ENCODE data around the gene MAGEA2B. TPM values are rescaled to one million over a fixed set of nuclear protein-coding genes. Genes with fewer than 3 reads are reported as not detected.
"Not testable (repeated sequence)": the region's sequence is repeated elsewhere in the genome, so short reads cannot be mapped to it uniquely, and the experiment has no call there.

The MAGEA2B gene
- polyA plus RNA-seq, 4 donors: not detected

DNA sequence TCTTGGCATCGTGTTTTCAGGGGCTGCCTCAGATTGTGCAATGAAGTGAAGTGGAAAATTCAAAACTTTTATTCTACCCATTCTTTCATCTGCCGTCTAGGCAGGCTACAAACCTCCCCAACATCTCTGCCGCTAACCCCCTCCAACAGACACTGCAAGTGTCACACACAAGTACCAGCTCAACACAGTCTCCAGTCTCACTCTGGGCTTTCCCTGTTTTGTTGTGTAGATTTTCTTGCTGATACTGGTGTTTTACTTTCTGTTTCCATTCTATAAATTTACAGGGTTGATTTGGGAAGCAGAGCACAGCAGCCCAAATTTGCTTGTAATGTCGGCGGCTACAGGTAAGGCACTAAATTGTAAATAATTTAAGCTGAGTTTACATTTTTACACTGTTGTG lies 40.4 kb downstream of the MAGEA2B start:
- DNase-seq (ENCODE audit: low read depth in 4 of 4, low spot score in 2 of 4): not testable (repeated sequence)

DNA sequence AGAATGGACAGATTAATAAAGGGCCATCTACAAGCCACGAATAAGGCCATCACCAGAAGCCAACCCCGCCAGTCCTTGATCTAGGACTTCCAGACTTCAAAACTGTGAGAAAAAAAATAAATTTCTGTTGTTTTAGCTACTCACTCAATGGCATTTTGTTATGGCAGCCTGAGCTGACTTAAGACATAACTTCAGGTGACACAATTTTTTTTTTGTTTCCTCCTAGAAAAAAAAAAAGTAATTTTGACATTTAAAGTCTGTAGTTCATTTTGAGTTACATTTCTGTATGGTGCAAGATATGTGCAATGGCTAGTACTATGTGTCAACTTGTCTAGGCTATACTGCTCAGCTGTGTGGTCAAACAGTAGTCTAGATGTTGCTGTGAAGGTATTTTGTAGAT lies 44.5 kb downstream of the MAGEA2B start, which contains the start of gene CSAG3:
Gene CSAG3 (plus strand): TSS at position 301 of the 400 bp plus-strand sequence.
- not testable (repeated sequence) for DNase-seq (ENCODE audit: low read depth in 4 of 4, low spot score in 2 of 4)

- not testable (repeated sequence) for DNase-seq (ENCODE audit: low read depth in 4 of 4, low spot score in 2 of 4)
These were observed 45.1 kb downstream of the MAGEA2B start for GRCh38 chrX:152759544-152759943.

DNA sequence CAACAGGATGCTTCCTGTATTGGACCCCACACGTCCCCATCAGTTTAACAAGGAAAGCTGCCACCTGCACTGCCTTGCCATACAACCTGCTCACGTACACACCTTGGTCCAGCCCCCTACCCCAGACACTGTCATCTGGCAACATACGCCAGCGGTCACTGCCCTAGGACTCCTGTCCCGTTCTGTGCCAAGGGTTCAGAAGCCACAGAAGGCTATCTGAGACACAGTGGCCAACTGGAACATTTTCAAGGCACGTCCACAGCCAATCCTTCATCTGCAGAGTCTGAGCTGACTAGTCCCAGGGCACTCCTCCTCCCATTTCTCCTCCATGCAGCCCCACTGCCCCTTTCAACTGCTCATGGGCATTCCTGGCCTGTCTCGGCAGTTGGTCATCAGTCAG lies 47.2 kb downstream of the MAGEA2B start:
- not testable (repeated sequence) for DNase-seq (ENCODE audit: low read depth in 4 of 4, low spot score in 2 of 4)

DNA sequence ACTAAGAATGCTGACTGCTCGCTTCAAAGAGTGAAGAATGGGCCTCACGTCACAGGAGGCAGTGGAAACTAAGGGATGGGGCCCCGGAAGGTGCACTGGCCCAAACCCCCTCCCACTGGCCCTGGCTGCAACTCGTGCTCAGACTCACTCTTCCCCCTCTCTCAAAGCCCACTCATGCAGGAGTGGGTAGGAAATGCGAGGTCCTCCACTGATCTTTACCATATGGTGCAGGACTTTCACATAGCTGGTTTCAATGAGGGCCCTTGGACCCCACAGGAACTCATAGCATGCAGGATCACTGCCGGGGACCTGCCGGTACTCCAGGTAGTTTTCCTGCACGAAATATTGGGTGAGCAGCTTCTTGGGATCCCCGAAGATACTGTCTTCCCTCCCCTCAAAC lies 52.1 kb downstream of the MAGEA2B start:
- not testable (repeated sequence) for DNase-seq (ENCODE audit: low read depth in 4 of 4, low spot score in 2 of 4)

Other genes with a start within 250 kb of the MAGEA2B start
- gene GABRQ, start 76.7 kb upstream of the MAGEA2B start, polyA plus RNA-seq (ENCODE audit: insufficient read length in 4 of 4): 1 to 10 TPM in 3 of 4 donors, under 1 TPM in 1; 0.65 to 1.8 (median 1.4) TPM
- gene MAGEA3, start 15.8 kb upstream of the MAGEA2B start, polyA plus RNA-seq (ENCODE audit: insufficient read length in 4 of 4): not detected
- gene CSAG2, start 5.4 kb upstream of the MAGEA2B start, polyA plus RNA-seq (ENCODE audit: insufficient read length in 4 of 4): not detected
- gene CSAG1, start 19.1 kb downstream of the MAGEA2B start, polyA plus RNA-seq (ENCODE audit: insufficient read length in 4 of 4): not detected
- gene MAGEA12, start 19.1 kb downstream of the MAGEA2B start, polyA plus RNA-seq (ENCODE audit: insufficient read length in 4 of 4): not detected
- gene MAGEA2, start 39.2 kb downstream of the MAGEA2B start, polyA plus RNA-seq (ENCODE audit: insufficient read length in 4 of 4): not detected
- not detected for gene CSAG3, start 44.6 kb downstream of the MAGEA2B start, polyA plus RNA-seq (ENCODE audit: insufficient read length in 4 of 4)
- gene MAGEA6, start 55.1 kb downstream of the MAGEA2B start, polyA plus RNA-seq (ENCODE audit: insufficient read length in 4 of 4): not detected
- gene CETN2, start 116.1 kb downstream of the MAGEA2B start, polyA plus RNA-seq (ENCODE audit: insufficient read length in 4 of 4): 100 to 1,000 TPM; 106 to 131 (median 114) TPM
- gene NSDHL, start 116.4 kb downstream of the MAGEA2B start, polyA plus RNA-seq (ENCODE audit: insufficient read length in 4 of 4): 10 to 100 TPM; 26.2 to 32.1 (median 28.7) TPM
- 10 to 100 TPM; 39.3 to 50.8 (median 43.5) TPM for gene ZNF185, start 183.4 kb downstream of the MAGEA2B start, polyA plus RNA-seq (ENCODE audit: insufficient read length in 4 of 4)

Data from left renal cortex interstitium (tissue), 4 donors.